Stimulated activated CD4-positive, alpha-beta T cell treated with anti-CD3 and anti-CD28 coated beads, Interleukin-12 subunit alpha, Interleukin-12 subunit beta, amount 100 ng/mL, for 24 hours (primary cell): ENCODE results near the gene C19orf81.

Source experiments
- DNase-seq, 2 experiments: peaks; one replicate each; pipeline ENCODE4 v3.0.0-alpha.2; 2020; ENCODE audit warnings: low read depth in 2 of 2

Gene C19orf81

DNA sequence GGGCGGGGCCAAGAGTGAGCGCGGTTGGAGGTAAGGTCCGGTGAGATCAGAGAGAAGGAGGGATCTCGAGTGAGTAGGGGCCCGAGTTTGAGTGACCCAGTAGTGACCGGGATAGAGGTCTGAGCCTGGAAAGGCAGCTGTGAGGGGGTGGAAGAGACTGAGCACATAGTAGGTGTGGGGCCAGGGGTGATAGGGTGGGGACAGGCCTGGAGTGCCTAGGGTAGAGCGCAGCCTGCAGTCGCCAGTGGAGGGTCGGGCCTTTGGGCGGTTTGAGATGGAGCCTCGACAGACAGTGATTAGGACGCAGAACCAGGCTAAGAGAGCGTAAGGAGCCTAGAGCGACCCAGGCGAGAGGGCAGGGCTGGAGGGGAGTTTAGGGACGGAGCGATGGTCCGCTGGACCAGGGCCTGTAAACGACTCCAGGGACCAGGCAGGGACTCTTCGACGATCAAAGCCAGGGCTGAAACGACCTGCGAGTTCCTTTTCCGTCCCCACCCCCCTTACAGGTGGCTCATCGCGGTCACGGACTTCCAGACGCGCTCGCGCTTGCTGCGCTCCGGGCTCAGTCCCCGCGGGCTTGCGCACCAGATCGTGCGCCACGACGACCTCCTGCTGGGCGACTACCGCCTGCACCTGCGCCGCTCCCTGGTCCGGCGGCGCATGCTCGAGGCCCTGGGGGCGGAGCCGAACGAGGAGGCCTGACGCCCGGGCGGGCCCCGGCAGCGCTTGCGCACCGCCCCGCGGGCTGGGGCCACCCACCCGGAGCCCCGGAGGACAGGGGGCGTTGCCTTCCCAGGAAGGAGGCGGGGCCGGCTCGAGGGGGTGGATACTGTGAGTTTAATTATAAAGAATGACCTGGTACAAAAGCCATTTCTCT lies 9.4 kb downstream of the C19orf81 start:
- peak; percentile 15 to 66 for DNase-seq

DNA sequence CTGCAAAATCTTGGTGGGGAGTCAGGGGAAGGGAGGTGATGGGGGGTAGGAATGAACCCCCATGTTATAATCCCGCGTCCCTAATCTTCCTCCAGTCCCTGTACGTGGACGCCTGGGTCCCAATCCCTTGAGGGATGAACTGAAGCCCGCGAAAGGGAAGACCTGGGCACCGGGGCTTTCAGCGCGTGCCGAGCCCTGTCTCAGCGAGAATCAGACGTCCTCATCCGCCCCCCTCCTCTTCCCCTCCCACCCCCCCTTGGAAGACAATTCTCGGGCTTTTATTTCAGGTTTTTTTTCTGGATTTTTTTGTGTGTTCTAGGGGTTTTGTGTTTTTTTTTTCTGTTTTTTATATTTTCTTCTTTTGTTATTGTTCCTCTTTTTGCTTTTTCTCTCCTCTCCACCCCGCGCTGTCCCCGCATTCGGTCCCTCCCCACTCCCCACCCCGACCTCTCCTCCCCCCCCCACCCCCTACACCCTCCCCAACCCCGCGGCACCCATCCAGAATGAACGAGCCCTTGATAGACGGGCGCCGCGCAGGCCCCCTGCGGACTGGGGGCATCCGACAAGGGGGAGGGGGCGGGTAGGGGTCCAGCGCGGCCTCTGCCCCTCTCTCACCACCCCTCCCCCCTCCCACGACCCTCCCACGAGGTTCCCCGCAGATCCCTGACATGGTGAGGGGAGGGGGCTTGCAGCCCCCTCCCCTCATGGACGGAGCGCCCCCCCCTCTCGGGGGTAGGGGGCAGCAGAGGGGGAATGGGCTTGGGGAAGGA lies 10.3 kb downstream of the C19orf81 start:
- no peak for DNase-seq

DNA sequence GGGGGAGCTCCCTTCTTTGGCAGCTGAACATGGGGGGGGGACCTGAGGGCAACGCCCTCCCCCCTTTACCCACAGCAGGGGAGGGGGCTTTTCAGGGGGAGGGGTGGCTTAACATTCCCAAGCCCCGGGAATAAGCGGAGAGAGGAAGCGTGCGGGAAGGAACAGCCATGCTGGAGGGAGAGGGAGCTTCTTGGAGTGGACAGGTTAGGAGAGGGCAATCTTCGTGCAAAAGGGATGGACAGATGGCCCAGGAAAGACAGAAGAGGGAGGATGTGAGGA lies 10.8 kb downstream of the C19orf81 start:
- no peak for DNase-seq

DNA sequence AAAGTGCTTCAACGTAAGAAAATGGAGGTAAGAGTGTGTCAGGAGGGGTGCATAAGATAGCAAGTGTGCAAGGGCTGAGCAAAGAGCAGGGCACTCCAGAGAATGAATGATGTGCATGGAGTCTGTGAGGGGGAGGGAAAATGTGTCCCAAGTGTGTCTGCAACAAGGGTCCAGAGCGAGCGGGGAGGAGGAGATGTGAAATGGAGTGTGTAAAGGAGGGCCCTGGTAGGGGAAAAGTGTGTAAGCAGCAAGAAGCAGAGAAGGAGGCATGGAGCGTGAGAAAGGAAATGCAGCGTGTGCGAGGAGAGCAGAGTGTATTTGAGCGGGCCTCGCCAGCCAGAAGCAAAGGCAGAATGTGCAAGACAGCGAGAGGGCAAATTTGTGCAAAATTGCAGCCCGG lies 11.8 kb downstream of the C19orf81 start:
- no peak for DNase-seq

DNA sequence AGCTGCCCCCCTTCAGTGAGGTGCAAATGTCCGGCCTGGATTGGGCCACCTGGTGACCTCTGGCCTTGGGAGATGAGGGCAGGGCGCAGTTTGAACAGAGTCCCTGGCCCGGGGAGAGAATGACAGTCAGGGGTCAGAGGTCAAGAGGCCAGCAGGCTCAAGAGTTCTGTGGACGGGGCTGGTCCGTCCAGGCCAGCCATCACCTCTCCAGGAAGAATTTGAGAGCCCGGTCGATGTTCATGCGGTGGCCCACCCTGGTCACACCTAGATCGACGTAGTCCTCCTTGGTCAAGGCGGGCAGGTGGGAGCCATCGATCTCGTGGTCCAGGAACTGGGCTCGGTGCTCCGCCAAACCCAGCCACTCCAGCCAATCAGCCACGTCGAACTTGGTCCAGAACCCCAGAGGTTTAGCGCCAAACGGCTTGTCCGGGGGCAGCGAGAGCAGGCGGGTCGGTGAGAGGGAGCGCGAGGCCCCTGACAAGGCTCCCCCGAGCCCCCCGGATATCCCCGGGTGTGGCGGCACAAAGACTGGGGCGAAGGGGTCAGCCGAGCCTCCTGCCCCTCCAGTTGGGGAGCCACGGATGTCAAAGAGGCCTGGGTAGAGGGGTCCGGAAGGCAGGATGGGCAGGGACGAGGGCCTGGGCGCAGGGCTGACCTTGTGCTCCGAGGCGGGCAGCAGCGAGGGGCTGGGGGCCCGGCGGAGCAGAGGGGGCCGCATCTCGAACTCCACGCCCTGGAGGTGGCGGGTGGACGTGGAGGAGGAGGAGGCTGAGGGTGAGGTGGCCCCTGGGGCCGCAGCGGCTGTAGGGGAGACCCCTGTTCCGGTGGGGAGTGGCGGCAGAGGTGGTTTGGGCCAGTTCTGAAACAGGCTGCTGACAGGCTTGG lies 12.8 kb downstream of the C19orf81 start:
- DNase-seq, result no peak

DNA sequence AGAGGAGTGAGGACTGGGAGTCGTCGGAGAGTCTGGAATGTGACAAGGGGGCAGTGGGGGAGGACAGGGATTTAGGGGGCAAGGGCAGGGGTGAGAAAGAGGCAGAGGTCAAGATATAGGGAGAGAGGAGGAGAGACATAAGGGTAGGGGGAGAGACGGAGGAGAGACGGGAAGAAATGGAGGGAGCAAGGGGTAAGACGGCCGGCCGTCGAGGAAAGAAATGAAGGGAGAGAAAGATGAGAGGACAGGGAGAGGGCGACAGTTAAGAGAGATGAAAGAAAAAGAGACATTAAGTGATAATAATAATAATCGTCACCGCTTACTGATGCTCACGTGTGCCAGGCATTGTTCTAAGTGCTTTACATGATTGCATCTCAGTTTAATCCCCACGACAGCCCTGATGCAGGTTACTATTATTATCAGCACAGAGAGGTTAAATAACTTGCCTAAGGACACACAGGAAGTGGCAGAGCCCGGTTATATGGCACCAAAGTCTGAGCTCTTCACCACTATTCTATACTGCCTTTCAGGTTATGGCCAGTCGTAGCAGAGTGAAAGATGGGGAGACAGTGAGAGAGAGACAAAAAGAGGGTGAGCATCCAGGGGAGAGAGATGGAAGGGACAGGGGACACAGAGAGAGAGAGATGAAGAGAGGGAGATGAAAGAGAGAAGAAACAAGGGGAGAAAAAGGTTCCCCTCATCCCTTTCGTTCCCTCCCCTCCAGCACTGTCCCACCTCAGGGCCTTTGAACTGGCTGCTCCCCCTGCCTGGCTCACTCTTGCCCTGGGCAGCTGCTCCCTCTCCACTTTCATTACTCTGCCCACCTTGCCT lies 13.6 kb downstream of the C19orf81 start:
- no peak for DNase-seq

DNA sequence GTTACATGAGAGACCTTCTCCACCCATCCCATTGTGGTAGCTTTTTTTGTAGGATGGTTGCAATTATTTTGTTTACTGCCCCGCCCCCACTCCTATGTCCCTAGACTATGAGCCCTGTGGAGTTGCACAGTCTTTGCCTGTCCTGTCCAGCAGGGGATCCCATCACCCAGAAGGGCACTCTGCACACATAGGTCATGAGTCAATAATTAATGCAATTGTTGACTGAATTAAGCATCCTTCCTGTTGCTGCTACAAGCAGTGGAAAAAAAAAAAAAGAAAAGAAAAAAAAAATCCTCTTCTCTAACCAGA lies 14.2 kb downstream of the C19orf81 start:
- DNase-seq, result no peak

DNA sequence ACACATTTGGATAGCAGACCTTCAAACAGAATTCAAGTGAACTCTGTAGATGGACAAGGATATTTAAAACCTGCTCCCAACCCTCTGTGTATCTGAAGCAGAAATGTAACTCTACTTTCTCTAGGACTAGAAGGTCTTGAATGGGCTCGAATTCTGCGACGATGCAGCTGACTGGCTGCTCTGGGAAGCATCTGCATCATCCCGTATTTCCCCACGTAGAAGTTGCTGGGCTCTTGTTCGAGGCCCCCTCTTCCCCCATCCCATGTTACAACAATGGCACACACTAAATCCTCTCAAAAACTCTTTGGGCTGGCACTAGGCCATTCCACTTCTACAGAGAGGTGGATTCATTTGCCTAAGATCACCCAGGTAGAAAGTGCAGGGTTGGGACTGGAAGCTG lies 15.0 kb downstream of the C19orf81 start:
- no peak for DNase-seq

DNA sequence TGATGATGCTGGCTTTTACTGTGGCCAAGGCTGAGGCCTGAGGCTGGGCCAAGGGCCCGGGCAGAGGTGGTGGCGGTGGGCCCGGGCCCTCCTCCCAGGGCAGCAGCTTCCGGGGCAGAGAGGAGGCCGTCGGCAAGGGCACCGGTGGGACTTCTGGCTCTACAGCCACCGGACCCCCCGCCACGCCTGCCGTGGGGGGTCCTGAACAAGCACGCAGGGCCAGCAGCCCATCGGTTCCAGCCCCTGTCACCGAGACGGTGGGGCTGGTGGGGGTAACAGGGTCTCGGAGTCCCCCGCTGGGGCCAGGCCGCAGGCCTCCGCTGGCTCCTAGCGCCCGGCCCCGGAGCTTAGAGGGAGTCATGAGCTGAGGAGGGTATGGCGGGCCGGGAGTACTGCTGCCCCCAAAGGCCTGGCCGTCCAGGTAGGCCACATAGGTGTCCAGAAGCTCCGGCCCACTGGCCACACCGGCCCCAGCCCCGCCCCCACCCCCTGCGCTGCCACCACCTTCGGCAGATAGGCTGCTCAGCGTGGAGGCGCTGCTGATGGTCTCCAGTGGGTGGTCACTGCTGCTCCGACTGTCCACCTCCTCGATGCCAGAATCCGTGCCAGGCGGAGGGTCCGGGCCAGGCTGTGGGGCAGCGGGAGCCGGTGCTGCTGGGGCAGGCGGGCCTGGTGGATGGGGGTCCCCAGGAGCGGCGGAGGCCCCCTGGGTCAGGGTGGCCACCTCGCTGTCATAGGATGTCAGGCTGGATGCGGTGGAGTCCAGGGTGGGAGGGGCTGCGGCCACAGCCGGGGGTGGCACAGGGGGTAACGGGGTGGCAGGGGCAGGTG lies 17.3 kb downstream of the C19orf81 start:
- no peak for DNase-seq

DNA sequence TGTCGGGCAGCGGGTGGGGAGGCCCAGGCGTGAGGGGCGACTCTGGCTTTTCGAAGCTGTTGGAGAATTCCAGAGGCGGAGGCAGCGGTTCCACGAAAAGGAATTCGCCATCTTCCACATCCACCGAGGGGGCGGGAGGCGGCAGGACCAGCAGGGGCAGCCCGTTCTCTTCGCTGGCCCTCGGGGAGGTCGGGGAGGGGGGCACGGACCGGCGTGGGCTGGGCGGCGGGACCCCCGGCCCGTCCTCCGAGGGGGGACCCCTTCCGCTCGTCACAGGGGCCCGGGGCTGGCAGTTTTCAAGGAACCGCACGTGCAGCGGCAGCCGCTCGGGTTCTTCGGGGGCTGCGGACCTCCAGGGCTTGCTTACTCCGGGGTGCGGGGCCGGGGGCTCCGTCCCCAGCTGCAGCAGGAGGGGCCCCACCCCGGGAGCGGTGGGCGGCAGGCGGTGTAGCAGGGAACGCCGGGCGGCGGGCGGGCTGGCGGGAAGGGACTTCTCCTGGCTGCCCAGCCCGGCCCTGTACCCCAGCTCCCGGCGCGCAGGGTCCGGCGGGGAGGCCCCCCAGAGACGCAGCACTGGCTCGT lies 18.0 kb downstream of the C19orf81 start:
- DNase-seq, result no peak

DNA sequence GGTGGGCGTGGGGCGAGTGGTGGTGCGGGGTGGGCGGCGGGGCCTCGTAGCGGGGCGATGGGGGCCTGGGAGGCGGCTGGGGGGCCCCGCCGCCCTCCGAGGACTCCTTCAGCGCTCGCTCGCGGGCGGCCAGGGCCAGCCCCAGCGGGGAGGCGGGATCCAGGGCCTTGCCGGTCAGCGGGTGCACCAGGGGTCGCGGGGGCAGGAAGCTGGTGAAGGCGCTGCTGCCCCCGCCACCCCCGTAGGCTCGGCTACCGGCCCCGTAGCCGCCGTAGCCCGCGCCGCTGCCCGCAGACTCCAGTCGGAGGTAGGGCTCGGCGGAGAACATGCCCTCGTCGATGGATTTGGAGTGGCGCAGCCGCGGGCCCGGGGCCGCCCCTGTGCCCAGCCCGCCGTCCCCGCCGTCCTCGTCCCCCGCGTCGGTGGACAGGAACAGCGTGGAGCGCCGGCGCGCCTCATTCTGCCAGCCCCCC lies 18.6 kb downstream of the C19orf81 start:
- no peak for DNase-seq

DNA sequence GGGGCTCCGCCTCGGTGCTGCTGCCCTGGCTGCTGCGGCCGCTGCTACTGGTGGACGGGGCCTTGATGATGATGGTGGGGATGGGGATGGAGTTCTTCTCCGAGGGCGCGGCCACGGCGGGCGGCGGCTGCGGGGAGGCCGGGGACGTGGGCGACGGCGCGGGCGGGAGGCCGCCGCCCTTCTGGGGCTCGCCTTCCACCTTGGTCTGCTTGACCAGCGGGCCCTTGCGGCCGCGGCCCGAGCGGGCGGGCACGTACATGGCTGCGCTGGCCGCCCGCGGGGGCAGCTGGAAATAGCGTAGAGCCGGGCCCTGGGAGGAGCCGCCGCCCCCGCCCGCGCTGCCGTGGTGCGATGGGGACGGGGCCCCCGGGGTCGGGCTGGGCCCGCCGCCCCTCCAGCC lies 19.2 kb downstream of the C19orf81 start:
- no peak for DNase-seq

DNA sequence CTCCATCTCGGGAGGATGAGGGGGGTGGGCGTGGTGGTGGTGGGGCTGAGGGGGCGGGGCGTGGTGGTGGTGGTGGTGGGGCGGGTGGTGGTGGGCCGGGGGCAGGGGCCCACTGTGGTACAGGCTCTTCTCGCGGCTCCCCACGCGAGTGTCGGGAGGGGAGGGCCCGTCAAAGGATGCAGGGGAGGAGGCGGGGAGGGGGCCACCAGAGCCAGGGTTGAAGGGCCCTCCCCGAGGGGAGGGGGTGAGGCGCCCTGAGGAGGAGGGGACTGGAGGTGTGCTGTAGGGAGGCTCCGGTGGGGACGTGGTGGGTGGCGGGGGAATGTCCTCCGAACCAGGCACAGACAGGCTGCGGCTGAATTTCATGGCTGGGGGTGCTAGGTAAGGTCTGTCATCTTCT lies 19.6 kb downstream of the C19orf81 start:
- DNase-seq, result no peak

DNA sequence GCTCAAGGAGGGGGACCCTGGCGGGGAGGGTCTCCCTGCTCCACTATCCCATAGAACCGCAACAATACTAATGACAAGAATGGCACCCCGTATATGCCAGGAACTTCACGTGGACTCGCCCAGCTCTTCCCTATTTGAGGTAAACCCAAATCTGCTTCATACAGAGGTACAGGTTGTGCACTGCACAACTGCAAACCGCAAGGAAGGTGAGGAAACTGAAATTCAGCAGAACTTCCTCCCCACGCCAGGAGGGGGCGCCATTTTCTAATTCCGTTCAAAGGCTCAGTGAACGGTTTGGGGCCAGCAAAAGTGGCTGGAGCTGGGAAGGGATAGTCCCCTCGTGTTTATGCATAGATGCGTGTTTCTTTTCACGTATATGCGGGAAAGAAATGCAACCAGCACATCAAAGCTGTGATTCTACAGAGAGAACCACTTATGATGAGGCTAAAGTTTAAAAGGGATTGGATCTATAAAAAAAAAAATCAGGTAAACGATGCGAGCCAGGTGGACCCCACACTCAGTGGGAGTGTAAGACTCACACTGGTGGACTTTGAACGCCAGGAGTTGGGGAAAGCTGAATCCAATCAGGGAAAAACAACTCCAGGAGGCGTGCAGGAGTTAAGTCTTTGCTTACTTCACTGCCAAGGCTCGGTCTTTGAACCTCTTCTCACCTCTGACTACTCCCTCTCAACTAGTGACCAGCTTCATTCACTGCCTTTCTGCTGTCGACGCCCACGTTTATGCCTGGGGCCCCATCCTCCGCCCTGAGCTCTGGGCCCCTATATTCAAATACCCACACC lies 20.3 kb downstream of the C19orf81 start:
- DNase-seq, result peak in 1 of 2 experiments; percentile 35

DNA sequence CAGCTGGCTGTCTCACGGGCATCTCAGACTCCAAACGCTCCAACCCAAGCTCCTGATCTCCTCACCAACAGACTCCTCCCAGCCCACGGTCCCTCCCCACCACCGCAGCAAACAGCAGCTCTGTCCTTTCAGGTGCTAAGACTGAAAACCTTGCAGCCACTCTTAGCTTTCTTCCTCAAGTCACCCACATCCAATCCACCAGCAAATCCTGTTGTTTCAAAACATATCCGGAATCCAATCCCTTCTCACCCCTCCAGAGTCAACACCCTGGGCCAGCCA lies 20.8 kb downstream of the C19orf81 start:
- DNase-seq, result no peak

DNA sequence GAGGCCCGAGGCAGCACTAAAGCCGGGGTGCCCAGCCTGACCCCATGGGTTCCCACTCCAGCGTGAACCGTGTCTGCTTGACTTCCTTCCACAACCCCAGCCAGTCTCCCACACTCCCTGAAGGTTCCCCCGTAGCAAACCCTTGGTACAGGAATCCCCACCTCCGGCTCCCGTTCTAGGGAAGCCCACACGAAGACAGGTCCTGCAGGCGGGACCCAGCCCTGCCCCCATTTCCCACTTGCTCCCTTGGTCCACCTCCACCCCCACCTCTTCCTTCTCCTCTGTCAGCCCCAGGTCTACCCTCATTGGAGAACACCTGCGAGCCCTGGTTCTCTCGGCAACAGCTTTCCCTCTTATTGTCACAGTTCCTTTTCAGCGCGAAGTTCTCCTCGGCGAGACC lies 23.9 kb downstream of the C19orf81 start:
- no peak for DNase-seq

DNA sequence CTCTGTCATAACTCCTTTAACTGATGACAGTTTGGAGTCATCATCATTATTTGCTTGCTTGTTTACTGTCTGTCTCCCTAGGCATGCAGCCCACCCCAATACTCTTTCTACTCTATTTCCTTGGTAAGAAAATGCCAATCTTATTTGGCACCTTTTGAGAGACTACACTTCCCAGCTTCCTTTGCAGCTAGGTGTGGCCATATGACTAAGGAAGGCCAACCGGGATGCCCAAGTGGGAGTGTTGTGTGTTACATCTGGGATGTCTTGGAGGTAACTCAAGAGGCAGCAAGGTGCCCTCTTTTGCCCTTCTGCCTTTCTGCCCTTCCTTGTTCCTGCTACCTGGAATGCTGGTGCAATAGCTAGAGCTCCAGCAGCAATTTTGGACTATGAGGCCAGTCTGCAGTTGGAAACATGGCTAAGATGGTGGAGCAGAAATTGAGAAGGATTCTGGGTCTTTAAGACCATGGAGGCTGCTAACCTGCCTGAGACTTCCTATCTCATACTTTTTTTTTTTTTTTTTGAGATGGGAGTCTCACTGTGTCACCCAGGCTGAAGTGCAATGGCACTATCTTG lies 27.5 kb downstream of the C19orf81 start:
- DNase-seq, result no peak

DNA sequence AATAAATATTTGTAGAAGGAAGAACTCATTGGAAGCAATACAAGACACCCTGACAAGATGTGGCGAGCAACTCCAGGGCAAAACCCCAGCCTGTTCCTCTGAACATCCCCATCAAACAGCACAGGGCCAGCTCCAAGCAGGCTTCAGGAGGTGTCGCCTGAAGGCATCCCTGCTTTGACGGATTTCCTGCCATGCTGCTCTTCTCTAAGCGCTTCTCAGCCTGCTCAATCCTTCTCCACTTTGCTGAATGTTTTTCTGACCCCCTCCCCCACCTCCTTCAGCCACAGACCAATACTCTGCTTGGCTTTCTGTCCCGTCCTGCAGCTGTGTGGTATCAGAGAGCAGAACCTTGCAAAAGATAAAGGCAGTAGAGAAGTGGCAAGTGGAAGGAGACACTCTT lies 28.4 kb downstream of the C19orf81 start:
- DNase-seq, result no peak

DNA sequence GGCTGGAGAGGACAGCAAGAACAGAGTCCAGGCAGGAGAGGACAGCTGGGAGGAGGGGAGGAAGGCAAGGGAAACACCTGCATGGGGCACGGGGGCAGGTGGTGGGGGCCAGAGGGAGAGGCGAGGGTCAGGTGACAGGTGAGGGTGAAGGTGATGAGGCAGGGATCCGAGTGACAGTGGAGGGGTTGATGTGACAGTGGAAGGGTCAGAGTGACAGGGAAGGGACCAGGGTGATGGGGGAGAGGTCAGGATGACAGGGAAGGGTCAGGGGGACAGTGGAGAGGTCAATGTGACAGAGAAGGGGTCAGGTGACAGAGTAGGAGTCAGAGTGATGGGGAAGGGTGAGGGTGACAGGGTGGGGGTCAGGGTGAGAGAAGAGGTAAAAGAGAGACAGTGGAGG lies 29.1 kb downstream of the C19orf81 start:
- no peak for DNase-seq
